HEK293 (cell line): Measurements from ENCODE around the gene EIF5B.

ENCODE experiments used
- CTCF ChIA-PET: fragments of 350-600 bp; formaldehyde crosslinking; extraction: SDS; loops from one replicate; lab custom pipeline; 2021; ENCODE audit warnings: antibody characterized with exemption; lab: Yijun Ruan, JAX
- POLR2A ChIA-PET: fragments of 300-600 bp; formaldehyde crosslinking; extraction: SDS; loops from one replicate; lab custom pipeline; 2020; ENCODE audit warnings: antibody characterized with exemption, inconsistent platforms; lab: Yijun Ruan, JAX
- H3K27ac ChIP-seq: fragments of 200-500 bp; sonication (Bioruptor generic); 2 replicates; pipeline ENCODE4 v1.5.1; 2014; ENCODE audit warnings: low read depth, low read length, control low read depth, inconsistent platforms; ENCODE audit errors: extremely low read depth
- H3K36me3 ChIP-seq, 2 experiments: fragments of 200-500 bp in 1 of 2; sonication (Bioruptor generic) in 1 of 2; 1 replicate in 1 of 2; 2 replicates in 1 of 2; pipeline ENCODE4 v1.5.1; 2014 to 2017; ENCODE audit warnings: inconsistent platforms in 2 of 2, low read length in 2 of 2; ENCODE audit not compliant: control insufficient read depth in 2 of 2, insufficient read depth in 1 of 2
- H3K4me1 ChIP-seq: fragments of 200-500 bp; sonication (Bioruptor generic); 2 replicates; pipeline ENCODE4 v1.5.1; 2014; ENCODE audit warnings: mild to moderate bottlenecking, low read length, inconsistent platforms; ENCODE audit not compliant: control insufficient read depth, insufficient read depth
- H3K4me3 ChIP-seq: 2 replicates; pipeline ENCODE4 v1.5.1; 2011; ENCODE audit warnings: low read depth, mild to moderate bottlenecking, control low read depth, low read length, moderate library complexity
- H3K9me3 ChIP-seq: fragments of 200-500 bp; sonication (Bioruptor generic); 2 replicates; pipeline ENCODE4 v1.5.1; 2014; ENCODE audit warnings: low read depth, low read length, inconsistent platforms; ENCODE audit not compliant: control insufficient read depth, insufficient read depth
- KLF9 ChIP-seq: fragments of 450-650 bp; formaldehyde crosslinking; IDR thresholded peaks from 2 replicates; pipeline ENCODE4 v1.5.1; 2016; ENCODE audit warnings: missing biosample characterization, missing genetic modification characterization, low read depth
- MEIS1 ChIP-seq: sonication (generic); formaldehyde crosslinking; IDR thresholded peaks from 2 replicates; pipeline ENCODE4 v1.8.1; 2022; ENCODE audit warnings: missing genetic modification reagents, mild to moderate bottlenecking, borderline replicate concordance
- PRDM2 ChIP-seq: fragments of 450-650 bp; formaldehyde crosslinking; IDR thresholded peaks from 2 replicates; pipeline ENCODE4 v1.5.1; 2016; ENCODE audit warnings: missing biosample characterization, missing genetic modification characterization, borderline replicate concordance
- RBAK ChIP-seq: fragments of 450-650 bp; formaldehyde crosslinking; IDR thresholded peaks from 2 replicates; pipeline ENCODE4 v1.5.1; 2016; ENCODE audit warnings: missing biosample characterization, missing genetic modification characterization
- REPIN1 ChIP-seq: fragments of 450-650 bp; formaldehyde crosslinking; IDR thresholded peaks from 2 replicates; pipeline ENCODE4 v1.5.1; 2017; ENCODE audit warnings: missing biosample characterization, missing genetic modification characterization, low read depth
- SCRT1 ChIP-seq: fragments of 450-650 bp; formaldehyde crosslinking; IDR thresholded peaks from 2 replicates; pipeline ENCODE4 v1.5.1; 2016; ENCODE audit warnings: missing biosample characterization, missing genetic modification characterization, borderline replicate concordance
- ZIC2 ChIP-seq: fragments of 450-650 bp; formaldehyde crosslinking; IDR thresholded peaks from 2 replicates; pipeline ENCODE4 v1.5.1; 2016; ENCODE audit warnings: missing biosample characterization, missing genetic modification characterization
- ZNF133 ChIP-seq: fragments of 450-650 bp; formaldehyde crosslinking; IDR thresholded peaks from 2 replicates; pipeline ENCODE4 v1.5.1; 2016; ENCODE audit warnings: missing biosample characterization, missing genetic modification characterization
- ZNF16 ChIP-seq: fragments of 450-650 bp; formaldehyde crosslinking; IDR thresholded peaks from 2 replicates; pipeline ENCODE4 v1.5.1; 2016; ENCODE audit warnings: low read depth, missing biosample characterization, missing genetic modification characterization
- ZNF2 ChIP-seq: fragments of 450-650 bp; formaldehyde crosslinking; IDR thresholded peaks from 2 replicates; pipeline ENCODE4 v1.5.1; 2016; ENCODE audit warnings: missing biosample characterization, missing genetic modification characterization
- ZNF354C ChIP-seq: fragments of 450-650 bp; formaldehyde crosslinking; IDR thresholded peaks from 2 replicates; pipeline ENCODE4 v1.5.1; 2016; ENCODE audit warnings: missing biosample characterization, missing genetic modification characterization, low read depth, borderline replicate concordance
- ZNF366 ChIP-seq: fragments of 450-650 bp; formaldehyde crosslinking; conservative IDR thresholded peaks from 2 replicates; pipeline ENCODE4 v1.5.1; 2016; ENCODE audit warnings: missing biosample characterization, missing genetic modification characterization
- ZNF394 ChIP-seq: fragments of 450-650 bp; formaldehyde crosslinking; IDR thresholded peaks from 2 replicates; pipeline ENCODE4 v1.5.1; 2016; ENCODE audit warnings: missing biosample characterization, missing genetic modification characterization, mild to moderate bottlenecking, moderate library complexity, borderline replicate concordance
- ZNF426 ChIP-seq: fragments of 450-650 bp; formaldehyde crosslinking; IDR thresholded peaks from 2 replicates; pipeline ENCODE4 v1.5.1; 2017; ENCODE audit warnings: missing biosample characterization, missing genetic modification characterization, mild to moderate bottlenecking, inconsistent platforms, moderate library complexity
- ZNF433 ChIP-seq: fragments of 450-650 bp; formaldehyde crosslinking; IDR thresholded peaks from 2 replicates; pipeline ENCODE4 v1.5.1; 2016; ENCODE audit warnings: missing biosample characterization, missing genetic modification characterization, low read depth
- ZNF501 ChIP-seq: fragments of 450-650 bp; formaldehyde crosslinking; IDR thresholded peaks from 2 replicates; pipeline ENCODE4 v1.5.1; 2016; ENCODE audit warnings: missing biosample characterization, missing genetic modification characterization
- ZNF596 ChIP-seq: fragments of 450-650 bp; IDR thresholded peaks from 2 replicates; pipeline ENCODE4 v1.5.0; 2018; ENCODE audit warnings: missing biosample characterization, mild to moderate bottlenecking, missing genetic modification characterization, moderate library complexity
- ZNF623 ChIP-seq: fragments of 450-650 bp; formaldehyde crosslinking; IDR thresholded peaks from 2 replicates; pipeline ENCODE4 v1.5.1; 2016; ENCODE audit warnings: missing biosample characterization, missing genetic modification characterization
- ZNF830 ChIP-seq: fragments of 450-650 bp; IDR thresholded peaks from 2 replicates; pipeline ENCODE4 v1.5.0; 2018; ENCODE audit warnings: missing biosample characterization, missing genetic modification characterization, low read depth, mild to moderate bottlenecking, moderate library complexity
- TF ChIP-seq, protein P1 (sequence below): fragments of 450-650 bp; formaldehyde crosslinking; IDR thresholded peaks from 2 replicates; pipeline ENCODE4 v1.5.1; 2017; ENCODE audit warnings: missing biosample characterization, missing genetic modification characterization
- TF ChIP-seq, protein P2 (sequence below): fragments of 450-650 bp; formaldehyde crosslinking; IDR thresholded peaks from 2 replicates; pipeline ENCODE4 v1.5.1; 2016; ENCODE audit warnings: missing biosample characterization, missing genetic modification characterization

Gene EIF5B

DNA sequence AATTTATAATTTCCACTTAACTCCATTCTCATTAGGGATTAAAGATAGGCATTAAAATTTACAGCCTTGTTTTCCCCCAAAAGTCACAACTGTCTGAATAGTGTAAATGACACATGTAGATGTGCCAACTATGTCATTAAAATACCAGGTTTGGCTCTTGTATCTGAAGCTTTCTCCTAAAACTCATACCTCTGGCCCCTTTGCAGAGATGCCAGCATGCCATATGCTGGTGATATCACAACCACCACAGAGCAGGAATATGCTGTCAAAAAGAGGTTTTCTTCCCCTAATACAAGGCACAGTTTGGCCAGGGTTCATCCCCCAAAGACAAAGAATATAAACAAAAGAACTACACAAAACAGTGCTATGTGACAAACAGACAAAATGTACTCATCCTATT is 87.2 kb downstream of the EIF5B start (continued):
- TF ChIP-seq ZNF433 (tag by site-specific recombination) = no peak
- TF ChIP-seq ZNF623 (tag by site-specific recombination) = no peak
- no peak for TF ChIP-seq ZNF501 (tag by site-specific recombination)

DNA sequence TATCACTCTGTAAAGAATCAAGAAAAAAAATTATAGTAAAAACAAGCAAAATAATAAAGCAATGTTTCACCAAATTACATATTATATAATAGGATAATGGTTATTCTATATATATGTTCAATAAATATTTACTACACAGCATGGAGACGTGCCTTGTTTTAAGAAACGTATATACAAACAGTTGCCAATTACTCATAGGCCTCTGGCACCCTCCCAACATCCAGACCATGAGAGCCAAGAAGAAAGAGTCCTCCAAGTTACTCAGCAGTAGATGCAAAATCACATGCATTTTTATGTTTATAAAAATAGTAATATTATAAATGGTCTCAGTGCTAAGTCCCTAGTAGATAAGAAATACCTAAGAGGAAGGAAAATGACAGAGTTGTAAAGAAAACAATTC is 87.8 kb downstream of the EIF5B start:
- Histone ChIP-seq H3K4me3 (no peak overlapping the region), H3K27ac (no peak overlapping the region), H3K36me3 (peaks cover 56 to 81% of the 10 kb centered on the region in 2 experiments), H3K4me1 (no peaks in the 10 kb centered on the region)
- CTCF ChIA-PET = no interaction called here
- TF ChIP-seq ZNF394 (tag by site-specific recombination) (no peak), ZNF830 (tag by site-specific recombination) (no peak), MEIS1 (CRISPR knock-in tag) (no peak), ZNF366 (tag by site-specific recombination) (no peak), REPIN1 (tag by site-specific recombination) (no peak), RBAK (tag by site-specific recombination) (no peak), ZNF354C (tag by site-specific recombination) (no peak), ZNF133 (tag by site-specific recombination) (no peak), KLF9 (tag by site-specific recombination) (no peak), SCRT1 (tag by site-specific recombination) (no peak), PRDM2 (tag by site-specific recombination) (no peak), ZNF2 (tag by site-specific recombination) (no peak), ZIC2 (tag by site-specific recombination) (no peak), ZNF596 (tag by site-specific recombination) (no peak), ZNF16 (no peak), ZNF426 (tag by site-specific recombination) (no peak)
- TF ChIP-seq, protein P1, sequence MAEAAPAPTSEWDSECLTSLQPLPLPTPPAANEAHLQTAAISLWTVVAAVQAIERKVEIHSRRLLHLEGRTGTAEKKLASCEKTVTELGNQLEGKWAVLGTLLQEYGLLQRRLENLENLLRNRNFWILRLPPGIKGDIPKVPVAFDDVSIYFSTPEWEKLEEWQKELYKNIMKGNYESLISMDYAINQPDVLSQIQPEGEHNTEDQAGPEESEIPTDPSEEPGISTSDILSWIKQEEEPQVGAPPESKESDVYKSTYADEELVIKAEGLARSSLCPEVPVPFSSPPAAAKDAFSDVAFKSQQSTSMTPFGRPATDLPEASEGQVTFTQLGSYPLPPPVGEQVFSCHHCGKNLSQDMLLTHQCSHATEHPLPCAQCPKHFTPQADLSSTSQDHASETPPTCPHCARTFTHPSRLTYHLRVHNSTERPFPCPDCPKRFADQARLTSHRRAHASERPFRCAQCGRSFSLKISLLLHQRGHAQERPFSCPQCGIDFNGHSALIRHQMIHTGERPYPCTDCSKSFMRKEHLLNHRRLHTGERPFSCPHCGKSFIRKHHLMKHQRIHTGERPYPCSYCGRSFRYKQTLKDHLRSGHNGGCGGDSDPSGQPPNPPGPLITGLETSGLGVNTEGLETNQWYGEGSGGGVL = no peak
- TF ChIP-seq, protein P2, sequence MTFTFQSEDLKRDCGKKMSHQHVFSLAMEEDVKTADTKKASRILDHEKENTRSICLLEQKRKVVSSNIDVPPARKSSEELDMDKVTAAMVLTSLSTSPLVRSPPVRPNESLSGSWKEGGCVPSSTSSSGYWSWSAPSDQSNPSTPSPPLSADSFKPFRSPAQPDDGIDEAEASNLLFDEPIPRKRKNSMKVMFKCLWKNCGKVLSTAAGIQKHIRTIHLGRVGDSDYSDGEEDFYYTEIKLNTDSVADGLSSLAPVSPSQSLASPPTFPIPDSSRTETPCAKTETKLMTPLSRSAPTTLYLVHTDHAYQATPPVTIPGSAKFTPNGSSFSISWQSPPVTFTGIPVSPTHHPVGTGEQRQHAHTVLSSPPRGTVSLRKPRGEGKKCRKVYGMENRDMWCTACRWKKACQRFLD (tag by site-specific recombination) = no peak
- TF ChIP-seq, all 188 proteins: peak for 0
- no peaks in the 10 kb centered on the region for H3K9me3 ChIP-seq
- POLR2A ChIA-PET = no interaction called here
